ENCODE data around the gene ALLC.

GRCh38 chr2:3708576-3708975 is 50.6 kb downstream of the ALLC start:
- TF ChIP-seq TAF1 (IDR thresholded peaks at IDR 0.05; ENCODE audit: borderline replicate concordance, insufficient read depth, low read length) (no peak), POLR2AphosphoS5 (IDR thresholded peaks at IDR 0.05; ENCODE audit: low read depth, low read length) (no peak)
- TF ChIP-seq, protein P1, sequence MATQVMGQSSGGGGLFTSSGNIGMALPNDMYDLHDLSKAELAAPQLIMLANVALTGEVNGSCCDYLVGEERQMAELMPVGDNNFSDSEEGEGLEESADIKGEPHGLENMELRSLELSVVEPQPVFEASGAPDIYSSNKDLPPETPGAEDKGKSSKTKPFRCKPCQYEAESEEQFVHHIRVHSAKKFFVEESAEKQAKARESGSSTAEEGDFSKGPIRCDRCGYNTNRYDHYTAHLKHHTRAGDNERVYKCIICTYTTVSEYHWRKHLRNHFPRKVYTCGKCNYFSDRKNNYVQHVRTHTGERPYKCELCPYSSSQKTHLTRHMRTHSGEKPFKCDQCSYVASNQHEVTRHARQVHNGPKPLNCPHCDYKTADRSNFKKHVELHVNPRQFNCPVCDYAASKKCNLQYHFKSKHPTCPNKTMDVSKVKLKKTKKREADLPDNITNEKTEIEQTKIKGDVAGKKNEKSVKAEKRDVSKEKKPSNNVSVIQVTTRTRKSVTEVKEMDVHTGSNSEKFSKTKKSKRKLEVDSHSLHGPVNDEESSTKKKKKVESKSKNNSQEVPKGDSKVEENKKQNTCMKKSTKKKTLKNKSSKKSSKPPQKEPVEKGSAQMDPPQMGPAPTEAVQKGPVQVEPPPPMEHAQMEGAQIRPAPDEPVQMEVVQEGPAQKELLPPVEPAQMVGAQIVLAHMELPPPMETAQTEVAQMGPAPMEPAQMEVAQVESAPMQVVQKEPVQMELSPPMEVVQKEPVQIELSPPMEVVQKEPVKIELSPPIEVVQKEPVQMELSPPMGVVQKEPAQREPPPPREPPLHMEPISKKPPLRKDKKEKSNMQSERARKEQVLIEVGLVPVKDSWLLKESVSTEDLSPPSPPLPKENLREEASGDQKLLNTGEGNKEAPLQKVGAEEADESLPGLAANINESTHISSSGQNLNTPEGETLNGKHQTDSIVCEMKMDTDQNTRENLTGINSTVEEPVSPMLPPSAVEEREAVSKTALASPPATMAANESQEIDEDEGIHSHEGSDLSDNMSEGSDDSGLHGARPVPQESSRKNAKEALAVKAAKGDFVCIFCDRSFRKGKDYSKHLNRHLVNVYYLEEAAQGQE (IDR thresholded peaks at IDR 0.05; ENCODE audit: insufficient read depth in 1 of 2, low read depth in 2 of 2, low read length in 2 of 2) = no peak
